Fibroblast of the aortic adventitia (primary cell): Measurements from ENCODE around the gene DYRK1A. TPM values are rescaled to one million over a fixed set of nuclear protein-coding genes. Genes with fewer than 3 reads are reported as not detected.

ENCODE experiments used
- DNase-seq: peaks from one replicate; pipeline ENCODE4 v3.0.0-alpha.2; 2010; ENCODE audit warnings: low read depth
- H3K4me3 ChIP-seq: 2 replicates; pipeline ENCODE4 v1.5.1; 2011; ENCODE audit warnings: low read depth, mild to moderate bottlenecking, control low read depth, low read length, moderate library complexity
- total RNA-seq: library from RNA; depleted of rRNA; stranded (reverse); fragments of >200 nt; gene quantifications from 2 replicates; pipeline ENCODE4 v1.2.3, GENCODE V29; 2012; ENCODE audit warnings: low replicate concordance
- TF ChIP-seq, protein P1 (sequence below): IDR thresholded peaks from 2 replicates; pipeline ENCODE4 v1.5.1; 2011; ENCODE audit warnings: mild to moderate bottlenecking, low read length, control low read depth, inconsistent platforms; ENCODE audit not compliant: insufficient read depth

DYRK1A gene
- total RNA-seq, 1 donor = 80.2 TPM

DNA sequence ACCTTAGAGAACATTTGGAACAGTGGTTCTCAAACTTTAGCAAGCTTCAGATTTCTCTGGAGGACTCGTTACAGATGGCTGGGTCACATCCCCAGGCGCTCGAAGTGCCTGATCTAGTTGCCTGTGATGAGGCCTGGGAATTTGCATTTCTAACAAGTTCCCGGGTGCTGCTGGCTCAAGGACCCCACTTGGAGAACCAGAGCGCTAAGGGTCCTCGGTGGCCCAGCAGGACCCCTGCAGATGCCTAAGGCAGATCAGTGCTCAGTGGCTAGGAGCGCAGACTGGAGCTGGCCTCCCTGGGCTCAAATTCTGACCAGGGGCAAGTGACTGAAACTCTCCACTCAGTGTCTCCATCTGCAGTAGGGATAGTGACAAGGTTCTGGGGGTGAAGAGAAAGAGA, 208.2 kb downstream of the DYRK1A start:
- DNase-seq = no peak
- TF ChIP-seq, protein P1, sequence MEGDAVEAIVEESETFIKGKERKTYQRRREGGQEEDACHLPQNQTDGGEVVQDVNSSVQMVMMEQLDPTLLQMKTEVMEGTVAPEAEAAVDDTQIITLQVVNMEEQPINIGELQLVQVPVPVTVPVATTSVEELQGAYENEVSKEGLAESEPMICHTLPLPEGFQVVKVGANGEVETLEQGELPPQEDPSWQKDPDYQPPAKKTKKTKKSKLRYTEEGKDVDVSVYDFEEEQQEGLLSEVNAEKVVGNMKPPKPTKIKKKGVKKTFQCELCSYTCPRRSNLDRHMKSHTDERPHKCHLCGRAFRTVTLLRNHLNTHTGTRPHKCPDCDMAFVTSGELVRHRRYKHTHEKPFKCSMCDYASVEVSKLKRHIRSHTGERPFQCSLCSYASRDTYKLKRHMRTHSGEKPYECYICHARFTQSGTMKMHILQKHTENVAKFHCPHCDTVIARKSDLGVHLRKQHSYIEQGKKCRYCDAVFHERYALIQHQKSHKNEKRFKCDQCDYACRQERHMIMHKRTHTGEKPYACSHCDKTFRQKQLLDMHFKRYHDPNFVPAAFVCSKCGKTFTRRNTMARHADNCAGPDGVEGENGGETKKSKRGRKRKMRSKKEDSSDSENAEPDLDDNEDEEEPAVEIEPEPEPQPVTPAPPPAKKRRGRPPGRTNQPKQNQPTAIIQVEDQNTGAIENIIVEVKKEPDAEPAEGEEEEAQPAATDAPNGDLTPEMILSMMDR = no peak
- no peak overlapping the region for H3K4me3 ChIP-seq

DNA sequence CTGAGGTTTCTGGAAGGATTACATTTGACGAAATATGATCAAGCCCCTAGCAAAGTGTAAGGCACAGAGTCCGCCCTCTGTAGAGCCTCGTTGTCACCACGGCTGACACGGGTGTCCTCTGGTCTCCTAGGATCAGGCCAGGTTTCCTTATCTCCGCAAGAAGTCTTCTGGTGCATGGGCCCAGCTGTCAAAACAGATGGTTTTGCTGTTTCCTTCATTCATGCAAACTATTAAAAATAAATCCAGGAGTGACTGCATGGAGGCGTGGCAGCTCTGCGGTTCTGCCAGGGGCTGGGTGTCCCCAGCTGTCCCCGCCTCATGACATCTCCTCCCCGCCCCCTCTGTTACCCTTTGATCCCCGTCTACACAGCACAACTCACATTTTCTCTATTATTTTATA, 209.0 kb downstream of the DYRK1A start:
- DNase-seq = no peak
- no peak overlapping the region for H3K4me3 ChIP-seq

More for the DNA sequence above, 209.0 kb downstream of the DYRK1A start:
- TF ChIP-seq, protein P1 = no peak

Other genes with a start within 250 kb of the DYRK1A start
- gene VPS26C, start 99.4 kb upstream of the DYRK1A start, total RNA-seq = 27.8 and 76.6 TPM in 2 replicates